ENCODE results near the gene EXOC3L1. TPM values are rescaled to one million over a fixed set of nuclear protein-coding genes. Genes with fewer than 3 reads are reported as not detected.

The EXOC3L1 gene
- total RNA-seq, 1 experiment from 2014 or later = 0.30 TPM

DNA sequence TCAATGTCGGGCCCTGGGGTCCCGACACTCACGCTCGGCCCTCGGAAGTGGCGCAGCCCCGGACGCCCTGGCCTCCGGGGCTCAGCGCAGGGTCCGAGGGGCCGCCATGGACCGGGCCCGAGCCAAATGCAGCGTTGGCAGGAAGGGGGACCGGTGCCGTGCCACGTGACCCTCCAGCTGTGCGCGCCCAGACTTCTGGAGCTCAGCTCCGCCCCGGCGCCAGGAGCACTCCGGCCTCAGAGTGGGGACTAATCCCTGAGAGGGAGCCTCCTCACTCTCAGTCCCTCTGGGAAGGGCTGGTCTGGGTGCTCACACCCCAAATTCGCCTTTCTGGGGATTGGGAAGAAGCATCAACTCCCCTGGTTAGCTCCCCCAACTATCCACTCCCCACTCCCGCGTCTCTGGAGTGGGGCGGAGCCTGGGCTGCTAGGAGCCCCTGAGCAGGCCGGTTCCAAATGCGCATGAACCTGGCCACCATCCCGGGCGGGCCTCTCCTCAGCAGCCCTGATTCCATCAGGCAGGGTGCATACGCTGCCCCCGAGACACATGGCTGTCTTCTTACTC, 39.0 kb downstream of the EXOC3L1 start, which contains the start of gene B3GNT9:
Gene B3GNT9 (minus strand): TSS at position 166 of the 564 bp plus-strand sequence. CDS start 513 bp downstream, outside the sequence.
- ChIA-PET POLR2A (interaction anchor here (0.7 to 0.8 kb wide), 2 partner anchors 8 to 250 kb away, joined by 3 to 4 read pairs; no protein-coding TSS in a partner anchor), RAD21 (ENCODE audit: low non-redundant PET in 1 of 2, low total read pairs in 2 of 2, uncharacterized antibody in 2 of 2, unreplicated experiment in 2 of 2) (interaction anchor here (0.6 to 0.7 kb wide), 2 partner anchors 20 to 46 kb away, joined by 3 read pairs; no protein-coding TSS in a partner anchor), CTCF (interaction anchor here (0.8 to 5.8 kb wide), 5 partner anchors 9 to 196 kb away, joined by 3 to 79 read pairs (median 3); partner anchors contain the start of genes CES3, FBXL8 and TRADD)
- Histone ChIP-seq H3K27ac (ENCODE audit: low read depth, low read length) (peak within 1 kb of the TSS; percentile 66), H3K9me3 (ENCODE audit: control insufficient read depth in 1 of 2, insufficient read depth in 1 of 2, low read depth in 1 of 2, low read length in 2 of 2) (no peaks in the 10 kb centered on the region), H3K4me2 (ENCODE audit: low read length) (peak within 1 kb of the TSS; percentile 83), H3K36me3 (ENCODE audit: control insufficient read depth in 1 of 2, insufficient read depth in 2 of 2, low read length in 2 of 2) (peaks cover 12 to 18% of the 10 kb centered on the region in 2 experiments; a peak in 3 of 4 replicates), H2AFZ (ENCODE audit: low read depth, low read length, poor library complexity, severe bottlenecking) (no peak within 1 kb of the TSS), H3K79me2 (ENCODE audit: insufficient read depth, low read length) (no peaks in the 10 kb centered on the region), H3K9ac (ENCODE audit: low read length) (peak within 1 kb of the TSS; percentile 67), H4K20me1 (ENCODE audit: insufficient read depth) (no peaks in the 10 kb centered on the region), H3K27me3 (ENCODE audit: insufficient read depth, low read length) (no peaks in the 10 kb centered on the region), H3K9me2 (ENCODE audit: insufficient read depth) (no peaks in the 10 kb centered on the region), H3K4me1 (ENCODE audit: control insufficient read depth in 1 of 2, insufficient read depth in 2 of 2, low read length in 2 of 2) (peaks cover 3 to 28% of the 10 kb centered on the region in 2 experiments; a peak in 3 of 4 replicates), H3K4me3 (replicated peaks in 1 of 2; ENCODE audit: low read depth in 1 of 2, low read length in 2 of 2) (peak within 1 kb of the TSS; percentile 39 to 61)
- intact Hi-C loops (cut with micrococcal nuclease) = no loop called here
- BruUV-seq (replicated peaks) = no TSS peak
- DNase-seq (ENCODE audit: low read depth, low spot score) (no peak), ATAC-seq (peak; percentile 69)
- no peak for TF ChIP-seq POLR2A (IDR thresholded peaks at IDR 0.05; ENCODE audit: borderline replicate concordance, extremely low read depth, insufficient read depth, insufficient read length)
- TF ChIP-seq POLR2AphosphoS5 (IDR thresholded peaks at IDR 0.05; ENCODE audit: low read depth, low read length) = peak; percentile 14; the same call in 1 of the 2 replicates
- no peak for TF ChIP-seq CEBPB (IDR thresholded peaks at IDR 0.05; ENCODE audit: low read depth)
- no peak for TF ChIP-seq CBX3 (IDR thresholded peaks at IDR 0.05; ENCODE audit: low read depth)
- TF ChIP-seq EZH2 (IDR thresholded peaks at IDR 0.05) = no peak
- TF ChIP-seq RAD21 (IDR thresholded peaks at IDR 0.05; ENCODE audit: low read depth) = no peak
- no peak for TF ChIP-seq JUND (IDR thresholded peaks at IDR 0.05)
- TF ChIP-seq YY1 (IDR thresholded peaks at IDR 0.05; ENCODE audit: extremely low read depth, insufficient replicate concordance, low read depth, low read length) = no peak
- no peak for TF ChIP-seq SP1 (IDR thresholded peaks at IDR 0.05; ENCODE audit: low read depth)
- TF ChIP-seq, protein P1, sequence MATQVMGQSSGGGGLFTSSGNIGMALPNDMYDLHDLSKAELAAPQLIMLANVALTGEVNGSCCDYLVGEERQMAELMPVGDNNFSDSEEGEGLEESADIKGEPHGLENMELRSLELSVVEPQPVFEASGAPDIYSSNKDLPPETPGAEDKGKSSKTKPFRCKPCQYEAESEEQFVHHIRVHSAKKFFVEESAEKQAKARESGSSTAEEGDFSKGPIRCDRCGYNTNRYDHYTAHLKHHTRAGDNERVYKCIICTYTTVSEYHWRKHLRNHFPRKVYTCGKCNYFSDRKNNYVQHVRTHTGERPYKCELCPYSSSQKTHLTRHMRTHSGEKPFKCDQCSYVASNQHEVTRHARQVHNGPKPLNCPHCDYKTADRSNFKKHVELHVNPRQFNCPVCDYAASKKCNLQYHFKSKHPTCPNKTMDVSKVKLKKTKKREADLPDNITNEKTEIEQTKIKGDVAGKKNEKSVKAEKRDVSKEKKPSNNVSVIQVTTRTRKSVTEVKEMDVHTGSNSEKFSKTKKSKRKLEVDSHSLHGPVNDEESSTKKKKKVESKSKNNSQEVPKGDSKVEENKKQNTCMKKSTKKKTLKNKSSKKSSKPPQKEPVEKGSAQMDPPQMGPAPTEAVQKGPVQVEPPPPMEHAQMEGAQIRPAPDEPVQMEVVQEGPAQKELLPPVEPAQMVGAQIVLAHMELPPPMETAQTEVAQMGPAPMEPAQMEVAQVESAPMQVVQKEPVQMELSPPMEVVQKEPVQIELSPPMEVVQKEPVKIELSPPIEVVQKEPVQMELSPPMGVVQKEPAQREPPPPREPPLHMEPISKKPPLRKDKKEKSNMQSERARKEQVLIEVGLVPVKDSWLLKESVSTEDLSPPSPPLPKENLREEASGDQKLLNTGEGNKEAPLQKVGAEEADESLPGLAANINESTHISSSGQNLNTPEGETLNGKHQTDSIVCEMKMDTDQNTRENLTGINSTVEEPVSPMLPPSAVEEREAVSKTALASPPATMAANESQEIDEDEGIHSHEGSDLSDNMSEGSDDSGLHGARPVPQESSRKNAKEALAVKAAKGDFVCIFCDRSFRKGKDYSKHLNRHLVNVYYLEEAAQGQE (IDR thresholded peaks at IDR 0.05; ENCODE audit: low read depth) = no peak
- TF ChIP-seq, protein P2, sequence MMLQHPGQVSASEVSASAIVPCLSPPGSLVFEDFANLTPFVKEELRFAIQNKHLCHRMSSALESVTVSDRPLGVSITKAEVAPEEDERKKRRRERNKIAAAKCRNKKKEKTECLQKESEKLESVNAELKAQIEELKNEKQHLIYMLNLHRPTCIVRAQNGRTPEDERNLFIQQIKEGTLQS (IDR thresholded peaks at IDR 0.05) = no peak
- TF ChIP-seq SRF (IDR thresholded peaks at IDR 0.05; ENCODE audit: low read depth) = no peak
- TF ChIP-seq EGR1 (IDR thresholded peaks at IDR 0.05; ENCODE audit: low read depth) = no peak
- 0 out of 2 replicates have a peak, but pooled peaks have one; percentile 38 for TF ChIP-seq MAX (IDR thresholded peaks at IDR 0.05)
- TF ChIP-seq, protein P3, sequence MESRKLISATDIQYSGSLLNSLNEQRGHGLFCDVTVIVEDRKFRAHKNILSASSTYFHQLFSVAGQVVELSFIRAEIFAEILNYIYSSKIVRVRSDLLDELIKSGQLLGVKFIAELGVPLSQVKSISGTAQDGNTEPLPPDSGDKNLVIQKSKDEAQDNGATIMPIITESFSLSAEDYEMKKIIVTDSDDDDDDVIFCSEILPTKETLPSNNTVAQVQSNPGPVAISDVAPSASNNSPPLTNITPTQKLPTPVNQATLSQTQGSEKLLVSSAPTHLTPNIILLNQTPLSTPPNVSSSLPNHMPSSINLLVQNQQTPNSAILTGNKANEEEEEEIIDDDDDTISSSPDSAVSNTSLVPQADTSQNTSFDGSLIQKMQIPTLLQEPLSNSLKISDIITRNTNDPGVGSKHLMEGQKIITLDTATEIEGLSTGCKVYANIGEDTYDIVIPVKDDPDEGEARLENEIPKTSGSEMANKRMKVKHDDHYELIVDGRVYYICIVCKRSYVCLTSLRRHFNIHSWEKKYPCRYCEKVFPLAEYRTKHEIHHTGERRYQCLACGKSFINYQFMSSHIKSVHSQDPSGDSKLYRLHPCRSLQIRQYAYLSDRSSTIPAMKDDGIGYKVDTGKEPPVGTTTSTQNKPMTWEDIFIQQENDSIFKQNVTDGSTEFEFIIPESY (IDR thresholded peaks at IDR 0.05; ENCODE audit: extremely low read depth, insufficient replicate concordance, low read length) = no peak
- peak; percentile 41; the same call in 1 of the 2 replicates for TF ChIP-seq ZFX (IDR thresholded peaks at IDR 0.05)
- TF ChIP-seq ELF1 (IDR thresholded peaks at IDR 0.05; ENCODE audit: borderline replicate concordance, low read depth) = no peak
- no peak for TF ChIP-seq FOSL1 (IDR thresholded peaks at IDR 0.05; ENCODE audit: low read depth)
- no peak for TF ChIP-seq EZH2phosphoT487 (IDR thresholded peaks at IDR 0.05; ENCODE audit: borderline replicate concordance)
- TF ChIP-seq TCF7L2 (IDR thresholded peaks at IDR 0.05; ENCODE audit: borderline replicate concordance, extremely low read depth, insufficient read depth, insufficient read length) = no peak
- TF ChIP-seq ZNF274 (IDR thresholded peaks at IDR 0.05; ENCODE audit: low read depth, low read length) = no peak

Data from HCT116 (cell line).